ENCODE results near the gene WDR3. TPM values are rescaled to one million over a fixed set of nuclear protein-coding genes. Genes with fewer than 3 reads are reported as not detected.

WDR3 gene
- 10 to 100 TPM; 12.9 to 29.2 (median 24.0) TPM for total RNA-seq

- no peaks in the 10 kb centered on the region for H3K9me3 ChIP-seq
- TF ChIP-seq, protein P1, sequence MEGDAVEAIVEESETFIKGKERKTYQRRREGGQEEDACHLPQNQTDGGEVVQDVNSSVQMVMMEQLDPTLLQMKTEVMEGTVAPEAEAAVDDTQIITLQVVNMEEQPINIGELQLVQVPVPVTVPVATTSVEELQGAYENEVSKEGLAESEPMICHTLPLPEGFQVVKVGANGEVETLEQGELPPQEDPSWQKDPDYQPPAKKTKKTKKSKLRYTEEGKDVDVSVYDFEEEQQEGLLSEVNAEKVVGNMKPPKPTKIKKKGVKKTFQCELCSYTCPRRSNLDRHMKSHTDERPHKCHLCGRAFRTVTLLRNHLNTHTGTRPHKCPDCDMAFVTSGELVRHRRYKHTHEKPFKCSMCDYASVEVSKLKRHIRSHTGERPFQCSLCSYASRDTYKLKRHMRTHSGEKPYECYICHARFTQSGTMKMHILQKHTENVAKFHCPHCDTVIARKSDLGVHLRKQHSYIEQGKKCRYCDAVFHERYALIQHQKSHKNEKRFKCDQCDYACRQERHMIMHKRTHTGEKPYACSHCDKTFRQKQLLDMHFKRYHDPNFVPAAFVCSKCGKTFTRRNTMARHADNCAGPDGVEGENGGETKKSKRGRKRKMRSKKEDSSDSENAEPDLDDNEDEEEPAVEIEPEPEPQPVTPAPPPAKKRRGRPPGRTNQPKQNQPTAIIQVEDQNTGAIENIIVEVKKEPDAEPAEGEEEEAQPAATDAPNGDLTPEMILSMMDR (IDR thresholded peaks at IDR 0.05 in 4 of 5, conservative IDR thresholded peaks at IDR 0.05 in 1 of 5), result no peak
- TF ChIP-seq POLR2A (IDR thresholded peaks at IDR 0.05), result peak; percentile 72 to 77
- intact Hi-C loops (cut with DNase I; ENCODE audit: low total_unique reads) (loop anchor here (5.0 kb wide), 1 partner anchor 562 kb away; the partner anchor contains the start of gene MAN1A2), in situ Hi-C loops (cut with MboI; ENCODE audit: low sequenced_read_pairs in 4 of 4) (no loop called here)
- peak; percentile 97 to 99 for ATAC-seq
- peak within 1 kb of the TSS; percentile 85 to 96 (median 94) for H3K4me3 ChIP-seq
- H3K27me3 ChIP-seq, result no peaks in the 10 kb centered on the region
- peaks cover 0 to 8% of the 10 kb centered on the region in 2 donors for H3K36me3 ChIP-seq
- peak within 1 kb of the TSS; percentile 86 to 94 (median 93) for H3K27ac ChIP-seq
- peak; percentile 95 for DNase-seq
- H3K4me1 ChIP-seq, result peaks cover 33 to 38% of the 10 kb centered on the region in 2 donors
Measured at GRCh38 chr1:117929343-117930172, at the start of gene WDR3, which contains the start of gene GDAP2. Gene WDR3 (plus strand): TSS chr1:117929739. CDS start chr1:117933320, 3,581 bp downstream. Gene GDAP2 (minus strand): TSS chr1:117929621. CDS start chr1:117920357, 9,264 bp downstream.

DNA sequence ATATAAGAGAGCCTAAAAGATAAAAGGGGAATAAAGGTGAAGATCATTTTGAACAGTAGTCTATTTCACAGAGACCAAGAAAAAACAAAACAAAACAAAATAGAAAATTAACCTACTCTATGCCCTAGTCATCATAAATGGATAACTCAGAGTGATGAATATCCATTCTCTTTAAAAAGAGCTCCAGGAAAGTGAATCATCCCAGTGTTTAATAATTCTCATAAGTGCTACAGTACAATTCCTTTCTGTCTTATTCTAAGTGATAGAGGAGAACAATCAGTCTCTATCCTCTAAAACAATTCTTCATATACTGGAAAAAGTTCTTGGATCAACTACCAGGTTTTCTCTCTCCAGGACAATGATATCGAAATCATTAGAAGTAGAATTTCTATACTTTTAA lies 45.9 kb upstream of the WDR3 start:
- TF ChIP-seq, protein P1 (IDR thresholded peaks at IDR 0.05 in 4 of 5, conservative IDR thresholded peaks at IDR 0.05 in 1 of 5), result no peak
- TF ChIP-seq POLR2A (IDR thresholded peaks at IDR 0.05), result no peak
- in situ Hi-C loops (cut with MboI; ENCODE audit: low sequenced_read_pairs in 4 of 4), result loop anchor here in 2 of 4 donors (25.0 kb wide), 2 partner anchors 346 to 371 kb away; no protein-coding TSS in a partner anchor
- Histone ChIP-seq H3K4me1 (no peaks in the 10 kb centered on the region), H3K27ac (no peak overlapping the region), H3K27me3 (no peaks in the 10 kb centered on the region), H3K4me3 (no peak overlapping the region), H3K36me3 (peaks cover 0 to 47% of the 10 kb centered on the region in 2 donors), H3K9me3 (no peaks in the 10 kb centered on the region)
- DNase-seq (no peak), ATAC-seq (no peak)
- intact Hi-C loops (cut with DNase I; ENCODE audit: low total_unique reads), result no loop called here

- no peak for ATAC-seq
- Histone ChIP-seq H3K9me3 (no peaks in the 10 kb centered on the region), H3K36me3 (peaks cover 0 to 21% of the 10 kb centered on the region in 2 donors)
Measured at GRCh38 chr1:117886101-117886795, 43.3 kb upstream of the WDR3 start.

GRCh38 chr1:117890452-117890851 lies 39.1 kb upstream of the WDR3 start:
- DNase-seq (no peak), ATAC-seq (no peak)
- no peaks in the 10 kb centered on the region for H3K9me3 ChIP-seq
- no peak for TF ChIP-seq POLR2A (IDR thresholded peaks at IDR 0.05)
- TF ChIP-seq, protein P1 (IDR thresholded peaks at IDR 0.05 in 4 of 5, conservative IDR thresholded peaks at IDR 0.05 in 1 of 5), result no peak
- in situ Hi-C loops (cut with MboI; ENCODE audit: low sequenced_read_pairs in 4 of 4) (loop anchor here in 2 of 4 donors (25.0 kb wide), 2 partner anchors 353 to 378 kb away; no protein-coding TSS in a partner anchor), intact Hi-C loops (cut with DNase I; ENCODE audit: low total_unique reads) (loop anchor here (10.0 kb wide), 1 partner anchor 356 kb away; no protein-coding TSS in a partner anchor)
- no peaks in the 10 kb centered on the region for H3K36me3 ChIP-seq
- H3K27ac ChIP-seq, result no peak overlapping the region
- H3K4me1 ChIP-seq, result peaks cover 0 to 6% of the 10 kb centered on the region in 2 donors
- no peaks in the 10 kb centered on the region for H3K27me3 ChIP-seq
- no peak overlapping the region for H3K4me3 ChIP-seq

More at GRCh38 chr1:117886101-117886795, 43.3 kb upstream of the WDR3 start:
- no peak for DNase-seq
- H3K27ac ChIP-seq, result no peak overlapping the region
- TF ChIP-seq, protein P1 (IDR thresholded peaks at IDR 0.05 in 4 of 5, conservative IDR thresholded peaks at IDR 0.05 in 1 of 5), result no peak
- no peak for TF ChIP-seq POLR2A (IDR thresholded peaks at IDR 0.05)
- intact Hi-C loops (cut with DNase I; ENCODE audit: low total_unique reads) (no loop called here), in situ Hi-C loops (cut with MboI; ENCODE audit: low sequenced_read_pairs in 4 of 4) (loop anchor here in 2 of 4 donors (25.0 kb wide), 2 partner anchors 349 to 374 kb away; no protein-coding TSS in a partner anchor)
- no peaks in the 10 kb centered on the region for H3K4me1 ChIP-seq
- no peaks in the 10 kb centered on the region for H3K27me3 ChIP-seq
- no peak overlapping the region for H3K4me3 ChIP-seq

Measured in gastrocnemius medialis (tissue), 4 donors.